ENCODE results near the gene OTULIN. TPM values are rescaled to one million over a fixed set of nuclear protein-coding genes. Genes with fewer than 3 reads are reported as not detected.

OTULIN gene
- total RNA-seq, 1 experiment from 2014 or later = 22.4 TPM

DNA sequence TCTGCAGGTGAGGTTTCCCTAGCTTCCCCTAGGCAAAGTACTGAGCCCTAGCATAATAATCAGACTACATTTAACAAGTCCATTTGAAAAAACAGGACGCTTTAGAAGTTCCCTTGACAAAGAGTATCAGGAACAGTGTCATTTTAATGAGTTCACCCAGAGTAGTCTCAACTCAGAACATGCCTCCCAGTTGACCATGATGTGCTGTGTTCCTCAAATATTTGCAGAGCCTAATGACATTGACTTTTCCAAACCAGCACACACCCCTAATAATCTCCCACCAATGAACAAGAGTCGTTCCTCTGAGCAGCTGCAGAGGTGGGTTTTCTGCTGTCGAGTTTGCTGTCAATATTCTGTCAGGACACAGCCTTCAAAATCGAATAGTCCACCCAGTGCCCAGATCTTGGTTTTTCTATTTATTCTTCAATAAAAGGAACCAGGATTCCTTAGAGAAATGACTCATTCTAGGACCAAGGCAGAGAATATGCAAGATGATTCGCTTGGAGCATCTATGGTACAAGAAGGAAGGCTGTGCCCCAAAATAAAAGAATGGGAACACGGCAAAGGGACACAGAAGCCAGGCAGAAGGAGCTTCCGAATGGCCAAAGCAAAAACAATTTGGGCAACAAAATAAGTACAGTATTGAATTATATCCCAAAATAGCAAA lies 57.6 kb downstream of the OTULIN start:
- ATAC-seq (0 out of 2 replicates have a peak, but pooled peaks have one; percentile 21), DNase-seq (no peak)
- Histone ChIP-seq H4K20me1 (ENCODE audit: low read length) (no peaks in the 10 kb centered on the region), H3K27ac (ENCODE audit: low read length) (no peak overlapping the region), H3K4me3 (ENCODE audit: low read length) (no peak overlapping the region), H3K4me1 (ENCODE audit: insufficient read depth, low read length) (peaks cover 7% of the 10 kb centered on the region), H3K27me3 (ENCODE audit: low read length) (no peaks in the 10 kb centered on the region), H3K4me2 (ENCODE audit: low read length) (no peak overlapping the region), H3K9me2 (replicated peaks; ENCODE audit: low read length) (no peaks in the 10 kb centered on the region), H2AFZ (ENCODE audit: low read length) (no peak overlapping the region), H3K36me3 (ENCODE audit: low read depth, low read length) (no peaks in the 10 kb centered on the region), H3K9ac (ENCODE audit: low read length) (no peak overlapping the region), H3K79me2 (ENCODE audit: low read length) (no peaks in the 10 kb centered on the region), H3K9me3 (ENCODE audit: low read length) (no peaks in the 10 kb centered on the region), H3F3A (ENCODE audit: low read length, unreplicated experiment) (no peaks in the 10 kb centered on the region)
- intact Hi-C loops (cut with micrococcal nuclease) = no loop called here
- CTCF ChIA-PET = no interaction called here
- POLR2A ChIA-PET (ENCODE audit: unreplicated experiment) = no interaction called here
- TF ChIP-seq EZH2 (IDR thresholded peaks at IDR 0.05; ENCODE audit: low read length, unreplicated experiment) (no peak), EZH2phosphoT487 (IDR thresholded peaks at IDR 0.05; ENCODE audit: borderline replicate concordance, low read length) (no peak)
- TF ChIP-seq, protein P1, sequence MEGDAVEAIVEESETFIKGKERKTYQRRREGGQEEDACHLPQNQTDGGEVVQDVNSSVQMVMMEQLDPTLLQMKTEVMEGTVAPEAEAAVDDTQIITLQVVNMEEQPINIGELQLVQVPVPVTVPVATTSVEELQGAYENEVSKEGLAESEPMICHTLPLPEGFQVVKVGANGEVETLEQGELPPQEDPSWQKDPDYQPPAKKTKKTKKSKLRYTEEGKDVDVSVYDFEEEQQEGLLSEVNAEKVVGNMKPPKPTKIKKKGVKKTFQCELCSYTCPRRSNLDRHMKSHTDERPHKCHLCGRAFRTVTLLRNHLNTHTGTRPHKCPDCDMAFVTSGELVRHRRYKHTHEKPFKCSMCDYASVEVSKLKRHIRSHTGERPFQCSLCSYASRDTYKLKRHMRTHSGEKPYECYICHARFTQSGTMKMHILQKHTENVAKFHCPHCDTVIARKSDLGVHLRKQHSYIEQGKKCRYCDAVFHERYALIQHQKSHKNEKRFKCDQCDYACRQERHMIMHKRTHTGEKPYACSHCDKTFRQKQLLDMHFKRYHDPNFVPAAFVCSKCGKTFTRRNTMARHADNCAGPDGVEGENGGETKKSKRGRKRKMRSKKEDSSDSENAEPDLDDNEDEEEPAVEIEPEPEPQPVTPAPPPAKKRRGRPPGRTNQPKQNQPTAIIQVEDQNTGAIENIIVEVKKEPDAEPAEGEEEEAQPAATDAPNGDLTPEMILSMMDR (conservative IDR thresholded peaks at IDR 0.05; ENCODE audit: low read depth, low read length) = no peak
- no TSS peak for BruUV-seq (replicated peaks)

DNA sequence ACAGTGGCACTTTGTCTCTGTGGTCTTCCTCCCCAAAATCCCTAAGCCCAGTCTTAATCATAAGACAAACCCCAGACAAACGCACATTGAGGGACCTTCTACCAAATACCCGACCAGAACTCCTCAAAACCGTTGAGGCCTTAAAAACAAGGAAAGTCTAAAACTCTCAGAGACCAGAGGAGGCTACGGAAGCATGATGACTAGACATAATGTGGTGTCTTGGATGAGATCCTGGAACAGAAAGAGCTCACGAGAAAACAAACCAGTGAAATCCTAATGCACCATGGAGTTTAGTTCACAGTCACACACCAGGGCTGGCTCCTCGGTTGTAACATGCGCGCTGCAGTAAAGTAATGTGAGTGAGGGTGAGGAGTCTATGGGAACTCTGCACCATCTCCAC lies 58.4 kb downstream of the OTULIN start:
- no peak for TF ChIP-seq EZH2phosphoT487 (IDR thresholded peaks at IDR 0.05; ENCODE audit: borderline replicate concordance, low read length)
- TF ChIP-seq EZH2 (IDR thresholded peaks at IDR 0.05; ENCODE audit: low read length, unreplicated experiment) = no peak
- TF ChIP-seq, protein P1 (conservative IDR thresholded peaks at IDR 0.05; ENCODE audit: low read depth, low read length) = no peak
- no peak overlapping the region for H2AFZ ChIP-seq (ENCODE audit: low read length)
- H3F3A ChIP-seq (ENCODE audit: low read length, unreplicated experiment) = no peaks in the 10 kb centered on the region
- no peak overlapping the region for H3K27ac ChIP-seq (ENCODE audit: low read length)
- H3K9me3 ChIP-seq (ENCODE audit: low read length) = no peaks in the 10 kb centered on the region
- POLR2A ChIA-PET (ENCODE audit: unreplicated experiment) = no interaction called here
- H3K27me3 ChIP-seq (ENCODE audit: low read length) = no peaks in the 10 kb centered on the region
- BruUV-seq (replicated peaks) = no TSS peak
- no peaks in the 10 kb centered on the region for H3K79me2 ChIP-seq (ENCODE audit: low read length)
- H3K4me3 ChIP-seq (ENCODE audit: low read length) = no peak overlapping the region
- DNase-seq (no peak), ATAC-seq (no peak)
- H4K20me1 ChIP-seq (ENCODE audit: low read length) = no peaks in the 10 kb centered on the region
- peaks cover 10% of the 10 kb centered on the region for H3K4me1 ChIP-seq (ENCODE audit: insufficient read depth, low read length)
- no peak overlapping the region for H3K4me2 ChIP-seq (ENCODE audit: low read length)
- no peaks in the 10 kb centered on the region for H3K9me2 ChIP-seq (replicated peaks; ENCODE audit: low read length)
- H3K9ac ChIP-seq (ENCODE audit: low read length) = no peak overlapping the region
- no peaks in the 10 kb centered on the region for H3K36me3 ChIP-seq (ENCODE audit: low read depth, low read length)
- intact Hi-C loops (cut with micrococcal nuclease) = no loop called here
- CTCF ChIA-PET = no interaction called here

DNA sequence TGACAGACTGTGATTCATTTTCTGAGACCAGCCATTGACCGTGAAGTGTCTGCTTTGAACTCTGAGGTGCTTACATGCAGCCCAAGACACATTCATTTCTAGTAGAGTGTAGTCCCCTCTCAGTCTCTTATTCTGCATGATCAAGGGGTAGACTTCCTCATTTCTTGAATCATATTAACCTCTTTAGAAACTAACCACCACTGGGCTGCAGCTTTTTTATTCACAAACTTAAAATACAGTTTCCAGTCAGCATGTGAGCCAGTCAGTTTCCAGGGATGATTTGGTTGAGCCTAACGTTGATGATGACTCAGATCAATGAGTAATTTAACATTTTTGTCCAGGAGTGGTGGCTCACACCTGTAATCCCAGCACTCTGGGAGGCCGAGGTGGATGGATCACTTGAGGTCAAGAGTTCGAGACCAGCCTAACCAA lies 59.2 kb downstream of the OTULIN start:
- BruUV-seq (replicated peaks) = no TSS peak

More for the DNA sequence above, 59.2 kb downstream of the OTULIN start:
- Histone ChIP-seq H3F3A (ENCODE audit: low read length, unreplicated experiment) (no peaks in the 10 kb centered on the region), H3K4me2 (ENCODE audit: low read length) (no peak overlapping the region), H3K36me3 (ENCODE audit: low read depth, low read length) (no peaks in the 10 kb centered on the region), H3K9me3 (ENCODE audit: low read length) (no peaks in the 10 kb centered on the region), H3K9ac (ENCODE audit: low read length) (no peak overlapping the region), H3K4me1 (ENCODE audit: insufficient read depth, low read length) (peaks cover 10% of the 10 kb centered on the region), H3K4me3 (ENCODE audit: low read length) (no peak overlapping the region), H4K20me1 (ENCODE audit: low read length) (no peaks in the 10 kb centered on the region), H3K27ac (ENCODE audit: low read length) (no peak overlapping the region), H3K9me2 (replicated peaks; ENCODE audit: low read length) (no peaks in the 10 kb centered on the region), H2AFZ (ENCODE audit: low read length) (no peak overlapping the region), H3K27me3 (ENCODE audit: low read length) (no peaks in the 10 kb centered on the region), H3K79me2 (ENCODE audit: low read length) (no peaks in the 10 kb centered on the region)
- ChIA-PET POLR2A (ENCODE audit: unreplicated experiment) (no interaction called here), CTCF (no interaction called here)
- DNase-seq (no peak), ATAC-seq (no peak)
- intact Hi-C loops (cut with micrococcal nuclease) = no loop called here
- TF ChIP-seq EZH2phosphoT487 (IDR thresholded peaks at IDR 0.05; ENCODE audit: borderline replicate concordance, low read length) (no peak), EZH2 (IDR thresholded peaks at IDR 0.05; ENCODE audit: low read length, unreplicated experiment) (no peak)
- TF ChIP-seq, protein P1 (conservative IDR thresholded peaks at IDR 0.05; ENCODE audit: low read depth, low read length) = no peak
